GM12892 (cell line): ENCODE results near the gene ZNF536.

Experiments
- POLR2AphosphoS5 ChIP-seq: IDR thresholded peaks from 2 replicates; pipeline ENCODE4 v1.6.1; 2011; ENCODE audit warnings: low read depth, low read length, control low read depth
- TAF1 ChIP-seq: IDR thresholded peaks from 2 replicates; pipeline ENCODE4 v1.6.1; 2011; ENCODE audit warnings: low read depth, mild to moderate bottlenecking, control low read depth, low read length, borderline replicate concordance

DNA sequence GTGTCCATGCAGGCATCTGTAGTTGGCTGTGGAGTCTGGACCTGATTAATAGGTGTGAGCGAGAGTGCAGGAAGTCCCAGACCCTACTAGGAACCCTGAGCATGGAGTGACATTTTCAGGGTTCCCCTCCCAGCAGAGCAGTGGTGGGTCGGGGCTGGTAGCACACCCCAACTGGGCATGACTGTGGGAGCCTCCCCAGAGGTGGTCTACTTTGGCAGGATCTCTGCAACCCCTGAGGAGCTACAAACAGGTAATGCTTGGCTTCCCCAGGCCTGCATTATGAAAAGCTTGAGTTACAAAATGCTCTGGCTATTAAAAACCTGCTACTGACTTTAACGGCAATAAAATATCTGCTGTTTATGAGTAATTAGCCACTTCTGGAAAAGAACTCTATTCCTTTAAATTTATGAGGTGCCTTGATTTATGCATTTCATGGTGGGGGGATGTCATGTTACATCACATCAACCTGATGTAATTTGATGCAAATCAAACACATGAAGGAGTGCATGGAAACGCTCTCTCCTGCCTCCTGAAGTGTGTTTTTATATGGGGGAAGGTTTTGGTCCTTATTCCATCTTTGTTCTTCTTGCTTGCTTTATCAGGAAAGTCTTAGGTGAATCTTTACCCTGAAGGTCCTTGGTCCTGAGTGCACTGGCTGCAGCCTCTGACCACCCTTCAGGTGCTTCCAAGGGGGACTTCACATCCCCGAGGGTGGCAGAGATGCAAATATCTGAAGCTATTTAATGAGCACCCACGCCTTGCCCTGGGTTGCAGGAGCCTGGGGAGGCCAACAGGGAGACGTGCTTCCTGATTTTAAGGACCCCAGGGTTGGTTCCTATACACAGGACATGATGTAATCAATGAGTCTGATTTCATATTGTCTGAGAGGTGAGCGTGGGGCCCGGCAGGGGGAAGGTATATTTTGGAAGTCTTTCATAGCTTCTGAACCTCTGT, 54.0 kb downstream of the ZNF536 start:
- TF ChIP-seq TAF1 (no peak), POLR2AphosphoS5 (no peak)
